ENCODE measurements around the gene HNF1A. TPM values are rescaled to one million over a fixed set of nuclear protein-coding genes. Genes with fewer than 3 reads are reported as not detected.

The HNF1A gene
- polyA plus RNA-seq, 1 donor (not counting 4 experiments of a cell fraction or from before 2014, with no cell fraction given) = not detected

GRCh38 chr12:121018860-121019617 is 40.7 kb downstream of the HNF1A start:
- no peak overlapping the region for H2AFZ ChIP-seq (ENCODE audit: control insufficient read depth, low read length)

GRCh38 chr12:121021754-121022153 is 43.4 kb downstream of the HNF1A start:
- no peaks in the 10 kb centered on the region for H3K9me3 ChIP-seq (ENCODE audit: control insufficient read depth, low read depth, low read length)
- H3K27ac ChIP-seq (ENCODE audit: control insufficient read depth, insufficient read depth, low read length) = no peak overlapping the region
- H3K4me1 ChIP-seq (ENCODE audit: control insufficient read depth, extremely low read depth, insufficient read depth, low read length) = no peaks in the 10 kb centered on the region
- TF ChIP-seq EZH2 (IDR thresholded peaks at IDR 0.05; ENCODE audit: low read length) (no peak), CTCF (optimal IDR thresholded peaks at IDR 0.05 in 1 of 3, IDR thresholded peaks at IDR 0.05 in 1 of 3, conservative IDR thresholded peaks at IDR 0.05 in 1 of 3; ENCODE audit: extremely low read depth in 1 of 3, insufficient read depth in 2 of 3, low read length in 3 of 3) (no peak)
- dilution Hi-C loops (cut with MboI; ENCODE audit: extremely low pct_ligation_motif_present, low sequenced_read_pairs) = no loop called here
- H3K79me2 ChIP-seq (ENCODE audit: control insufficient read depth, insufficient read depth, low read length) = no peaks in the 10 kb centered on the region
- H3K27me3 ChIP-seq (ENCODE audit: control insufficient read depth, extremely low read depth, insufficient read depth, low read length) = no peaks in the 10 kb centered on the region
- no peak overlapping the region for H3K4me3 ChIP-seq (ENCODE audit: control insufficient read depth in 2 of 3, extremely low read depth in 1 of 3, insufficient read depth in 2 of 3, low read depth in 1 of 3, low read length in 3 of 3)
- DNase-seq (ENCODE audit: low read depth, low spot score) = no peak
- no peak overlapping the region for H3K4me2 ChIP-seq (ENCODE audit: control insufficient read depth, extremely low read depth, insufficient read depth, low read depth, low read length)
- no peak for FAIRE-seq
- no peaks in the 10 kb centered on the region for H3K36me3 ChIP-seq (ENCODE audit: control insufficient read depth in 2 of 2, extremely low read depth in 1 of 2, insufficient read depth in 2 of 2, low read length in 2 of 2)
- H3K9me1 ChIP-seq (ENCODE audit: control insufficient read depth, extremely low read depth, insufficient read depth, low read length) = no peaks in the 10 kb centered on the region
- H4K20me1 ChIP-seq (ENCODE audit: control insufficient read depth, extremely low read depth, insufficient read depth, low read length) = no peaks in the 10 kb centered on the region
- H3K9ac ChIP-seq (ENCODE audit: control insufficient read depth, extremely low read depth, insufficient read depth, low read length) = no peak overlapping the region
- no peak overlapping the region for H2AFZ ChIP-seq (ENCODE audit: control insufficient read depth, low read length)

More at GRCh38 chr12:121018860-121019617, 40.7 kb downstream of the HNF1A start:
- Histone ChIP-seq H3K9ac (ENCODE audit: control insufficient read depth, extremely low read depth, insufficient read depth, low read length) (no peak overlapping the region), H3K9me1 (ENCODE audit: control insufficient read depth, extremely low read depth, insufficient read depth, low read length) (no peaks in the 10 kb centered on the region), H3K4me3 (ENCODE audit: control insufficient read depth in 2 of 3, extremely low read depth in 1 of 3, insufficient read depth in 2 of 3, low read depth in 1 of 3, low read length in 3 of 3) (no peak overlapping the region), H3K27ac (ENCODE audit: control insufficient read depth, insufficient read depth, low read length) (no peak overlapping the region), H3K79me2 (ENCODE audit: control insufficient read depth, insufficient read depth, low read length) (peaks cover 14% of the 10 kb centered on the region), H3K9me3 (ENCODE audit: control insufficient read depth, low read depth, low read length) (no peaks in the 10 kb centered on the region), H3K36me3 (ENCODE audit: control insufficient read depth in 2 of 2, extremely low read depth in 1 of 2, insufficient read depth in 2 of 2, low read length in 2 of 2) (no peaks in the 10 kb centered on the region), H4K20me1 (ENCODE audit: control insufficient read depth, extremely low read depth, insufficient read depth, low read length) (no peaks in the 10 kb centered on the region), H3K4me2 (ENCODE audit: control insufficient read depth, extremely low read depth, insufficient read depth, low read depth, low read length) (no peak overlapping the region), H3K27me3 (ENCODE audit: control insufficient read depth, extremely low read depth, insufficient read depth, low read length) (no peaks in the 10 kb centered on the region), H3K4me1 (ENCODE audit: control insufficient read depth, extremely low read depth, insufficient read depth, low read length) (peaks cover 6% of the 10 kb centered on the region)
- DNase-seq (ENCODE audit: low read depth, low spot score) (no peak), FAIRE-seq (no peak)
- TF ChIP-seq EZH2 (IDR thresholded peaks at IDR 0.05; ENCODE audit: low read length) (no peak), CTCF (optimal IDR thresholded peaks at IDR 0.05 in 1 of 3, IDR thresholded peaks at IDR 0.05 in 1 of 3, conservative IDR thresholded peaks at IDR 0.05 in 1 of 3; ENCODE audit: extremely low read depth in 1 of 3, insufficient read depth in 2 of 3, low read length in 3 of 3) (no peak)
- dilution Hi-C loops (cut with MboI; ENCODE audit: extremely low pct_ligation_motif_present, low sequenced_read_pairs) = no loop called here
